ENCODE data around the gene TENM4. TPM values are rescaled to one million over a fixed set of nuclear protein-coding genes. Genes with fewer than 3 reads are reported as not detected.

TENM4 gene
- polyA plus RNA-seq, 1 of the 3 experiments (the other 2 are of a cell fraction): 16.7 TPM

DNA sequence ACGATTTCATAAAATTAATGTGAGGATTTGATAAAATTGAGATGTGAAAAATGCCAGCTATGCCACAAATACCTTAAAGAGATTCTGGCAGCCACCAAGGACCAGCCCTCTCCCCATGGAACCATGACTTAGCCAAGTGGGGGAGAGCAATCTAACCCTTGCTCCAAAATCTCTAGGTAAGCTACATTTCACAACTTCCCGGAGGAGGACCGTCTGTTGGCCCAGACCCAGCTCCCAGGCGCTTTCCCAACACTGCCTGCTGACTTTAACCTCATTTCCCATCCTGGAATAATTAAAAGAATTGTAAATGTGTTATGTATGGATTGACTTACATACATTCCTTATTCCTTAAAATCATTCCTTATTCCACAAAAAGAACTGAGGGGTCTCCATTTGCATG is 47.5 kb upstream of the TENM4 start:
- WGBS (ENCODE audit: low lambda C conversion rate): 76% methylated on average over 4 of the region's 4 CpGs
- H3K36me3 ChIP-seq (replicated peaks in 1 of 2; ENCODE audit: control insufficient read depth in 1 of 2, insufficient read depth in 2 of 2, low read length in 1 of 2): no peaks in the 10 kb centered on the region
- no peaks in the 10 kb centered on the region for H3K27me3 ChIP-seq (ENCODE audit: insufficient read depth)
- no peak overlapping the region for H3K27ac ChIP-seq (ENCODE audit: low read depth in 2 of 2, low read length in 1 of 2)
- H3K79me2 ChIP-seq (ENCODE audit: insufficient read depth): no peaks in the 10 kb centered on the region
- CTCF ChIA-PET: interaction anchor here (1.8 kb wide), 1 partner anchor 842 kb away, joined by 5 read pairs; no protein-coding TSS in a partner anchor
- H3K4me3 ChIP-seq (ENCODE audit: low read depth in 2 of 2, low read length in 1 of 2): no peak overlapping the region
- DNase-seq: no peak
- H2AFZ ChIP-seq (ENCODE audit: low read depth): no peak overlapping the region
- no peak overlapping the region for H3K4me2 ChIP-seq
- no peak overlapping the region for H3K9ac ChIP-seq
- TF ChIP-seq, protein P1, sequence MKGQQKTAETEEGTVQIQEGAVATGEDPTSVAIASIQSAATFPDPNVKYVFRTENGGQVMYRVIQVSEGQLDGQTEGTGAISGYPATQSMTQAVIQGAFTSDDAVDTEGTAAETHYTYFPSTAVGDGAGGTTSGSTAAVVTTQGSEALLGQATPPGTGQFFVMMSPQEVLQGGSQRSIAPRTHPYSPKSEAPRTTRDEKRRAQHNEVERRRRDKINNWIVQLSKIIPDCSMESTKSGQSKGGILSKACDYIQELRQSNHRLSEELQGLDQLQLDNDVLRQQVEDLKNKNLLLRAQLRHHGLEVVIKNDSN (IDR thresholded peaks at IDR 0.05; ENCODE audit: borderline replicate concordance, low read depth): no peak
- TF ChIP-seq, protein P2, sequence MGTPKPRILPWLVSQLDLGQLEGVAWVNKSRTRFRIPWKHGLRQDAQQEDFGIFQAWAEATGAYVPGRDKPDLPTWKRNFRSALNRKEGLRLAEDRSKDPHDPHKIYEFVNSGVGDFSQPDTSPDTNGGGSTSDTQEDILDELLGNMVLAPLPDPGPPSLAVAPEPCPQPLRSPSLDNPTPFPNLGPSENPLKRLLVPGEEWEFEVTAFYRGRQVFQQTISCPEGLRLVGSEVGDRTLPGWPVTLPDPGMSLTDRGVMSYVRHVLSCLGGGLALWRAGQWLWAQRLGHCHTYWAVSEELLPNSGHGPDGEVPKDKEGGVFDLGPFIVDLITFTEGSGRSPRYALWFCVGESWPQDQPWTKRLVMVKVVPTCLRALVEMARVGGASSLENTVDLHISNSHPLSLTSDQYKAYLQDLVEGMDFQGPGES (IDR thresholded peaks at IDR 0.05; ENCODE audit: low read depth, low read length): no peak
- TF ChIP-seq GABPA (IDR thresholded peaks at IDR 0.05; ENCODE audit: low read depth) (no peak), RFX5 (IDR thresholded peaks at IDR 0.05; ENCODE audit: low read length) (no peak), FOXJ3 (CRISPR knock-in tag; IDR thresholded peaks at IDR 0.05) (no peak)
- TF ChIP-seq, protein P3, sequence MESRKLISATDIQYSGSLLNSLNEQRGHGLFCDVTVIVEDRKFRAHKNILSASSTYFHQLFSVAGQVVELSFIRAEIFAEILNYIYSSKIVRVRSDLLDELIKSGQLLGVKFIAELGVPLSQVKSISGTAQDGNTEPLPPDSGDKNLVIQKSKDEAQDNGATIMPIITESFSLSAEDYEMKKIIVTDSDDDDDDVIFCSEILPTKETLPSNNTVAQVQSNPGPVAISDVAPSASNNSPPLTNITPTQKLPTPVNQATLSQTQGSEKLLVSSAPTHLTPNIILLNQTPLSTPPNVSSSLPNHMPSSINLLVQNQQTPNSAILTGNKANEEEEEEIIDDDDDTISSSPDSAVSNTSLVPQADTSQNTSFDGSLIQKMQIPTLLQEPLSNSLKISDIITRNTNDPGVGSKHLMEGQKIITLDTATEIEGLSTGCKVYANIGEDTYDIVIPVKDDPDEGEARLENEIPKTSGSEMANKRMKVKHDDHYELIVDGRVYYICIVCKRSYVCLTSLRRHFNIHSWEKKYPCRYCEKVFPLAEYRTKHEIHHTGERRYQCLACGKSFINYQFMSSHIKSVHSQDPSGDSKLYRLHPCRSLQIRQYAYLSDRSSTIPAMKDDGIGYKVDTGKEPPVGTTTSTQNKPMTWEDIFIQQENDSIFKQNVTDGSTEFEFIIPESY (IDR thresholded peaks at IDR 0.05; ENCODE audit: borderline replicate concordance, low read depth): no peak
- H3F3A ChIP-seq (replicated peaks; ENCODE audit: insufficient read depth): no peaks in the 10 kb centered on the region
- no peaks in the 10 kb centered on the region for H3K9me2 ChIP-seq
- H3K9me3 ChIP-seq: no peaks in the 10 kb centered on the region
- peaks cover 0 to under 1% of the 10 kb centered on the region in 2 experiments; a peak in 1 of 4 replicates for H3K4me1 ChIP-seq (ENCODE audit: control insufficient read depth in 1 of 2, insufficient read depth in 2 of 2, low read depth in 1 of 2, low read length in 1 of 2)
- POLR2A ChIA-PET: no interaction called here
- no peaks in the 10 kb centered on the region for H4K20me1 ChIP-seq (ENCODE audit: insufficient read depth)

DNA sequence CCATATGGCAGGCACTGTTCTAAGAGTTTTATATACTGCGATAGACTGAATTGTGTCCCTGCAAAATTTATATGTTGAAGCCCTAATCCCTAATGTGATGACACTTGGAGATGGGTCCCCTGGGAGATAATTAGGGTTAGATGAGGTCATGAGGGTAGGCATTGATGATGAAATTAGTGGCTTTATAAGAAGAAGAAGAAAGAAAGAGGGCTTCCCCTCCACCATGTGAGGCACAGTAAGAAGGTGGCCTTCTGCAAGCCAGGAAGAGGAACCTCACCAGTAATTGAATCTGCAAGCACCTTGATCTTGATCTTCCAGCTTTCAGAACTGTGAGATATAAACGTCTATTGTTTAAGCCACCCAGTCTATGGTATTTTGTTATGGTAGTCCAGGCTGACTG is 46.6 kb upstream of the TENM4 start:
- Histone ChIP-seq H3K9me3 (no peaks in the 10 kb centered on the region), H3K27ac (ENCODE audit: low read depth in 2 of 2, low read length in 1 of 2) (no peak overlapping the region), H3K4me1 (ENCODE audit: control insufficient read depth in 1 of 2, insufficient read depth in 2 of 2, low read depth in 1 of 2, low read length in 1 of 2) (no peaks in the 10 kb centered on the region), H3F3A (replicated peaks; ENCODE audit: insufficient read depth) (no peaks in the 10 kb centered on the region), H3K9me2 (no peaks in the 10 kb centered on the region), H3K27me3 (ENCODE audit: insufficient read depth) (no peaks in the 10 kb centered on the region), H3K79me2 (ENCODE audit: insufficient read depth) (no peaks in the 10 kb centered on the region), H3K4me3 (ENCODE audit: low read depth in 2 of 2, low read length in 1 of 2) (no peak overlapping the region), H3K4me2 (no peak overlapping the region), H2AFZ (ENCODE audit: low read depth) (no peak overlapping the region), H4K20me1 (ENCODE audit: insufficient read depth) (no peaks in the 10 kb centered on the region), H3K36me3 (replicated peaks in 1 of 2; ENCODE audit: control insufficient read depth in 1 of 2, insufficient read depth in 2 of 2, low read length in 1 of 2) (no peaks in the 10 kb centered on the region), H3K9ac (no peak overlapping the region)
- ChIA-PET POLR2A (no interaction called here), CTCF (interaction anchor here (1.8 kb wide), 1 partner anchor 841 kb away, joined by 5 read pairs; no protein-coding TSS in a partner anchor)
- no peak for TF ChIP-seq ELF1 (IDR thresholded peaks at IDR 0.05)
- TF ChIP-seq NFIC (IDR thresholded peaks at IDR 0.05; ENCODE audit: borderline replicate concordance): no peak
- TF ChIP-seq JUND (IDR thresholded peaks at IDR 0.05): no peak
- no peak for TF ChIP-seq RFX5 (IDR thresholded peaks at IDR 0.05; ENCODE audit: low read length)
- TF ChIP-seq MEF2A (IDR thresholded peaks at IDR 0.05; ENCODE audit: borderline replicate concordance, low read depth): no peak
- no peak for TF ChIP-seq NRF1 (IDR thresholded peaks at IDR 0.05; ENCODE audit: low read depth, low read length)
- TF ChIP-seq RAD21 (IDR thresholded peaks at IDR 0.05; ENCODE audit: low read length): no peak
- TF ChIP-seq CHD2 (IDR thresholded peaks at IDR 0.05; ENCODE audit: low read length, partially characterized antibody): no peak
- TF ChIP-seq YY1 (IDR thresholded peaks at IDR 0.05; ENCODE audit: low read depth): no peak
- TF ChIP-seq SMC3 (IDR thresholded peaks at IDR 0.05; ENCODE audit: low read depth, low read length): no peak
- no peak for TF ChIP-seq GABPA (IDR thresholded peaks at IDR 0.05; ENCODE audit: low read depth)
- no peak for TF ChIP-seq POLR2AphosphoS5 (IDR thresholded peaks at IDR 0.05; ENCODE audit: low read depth, low read length)
- TF ChIP-seq, protein P4, sequence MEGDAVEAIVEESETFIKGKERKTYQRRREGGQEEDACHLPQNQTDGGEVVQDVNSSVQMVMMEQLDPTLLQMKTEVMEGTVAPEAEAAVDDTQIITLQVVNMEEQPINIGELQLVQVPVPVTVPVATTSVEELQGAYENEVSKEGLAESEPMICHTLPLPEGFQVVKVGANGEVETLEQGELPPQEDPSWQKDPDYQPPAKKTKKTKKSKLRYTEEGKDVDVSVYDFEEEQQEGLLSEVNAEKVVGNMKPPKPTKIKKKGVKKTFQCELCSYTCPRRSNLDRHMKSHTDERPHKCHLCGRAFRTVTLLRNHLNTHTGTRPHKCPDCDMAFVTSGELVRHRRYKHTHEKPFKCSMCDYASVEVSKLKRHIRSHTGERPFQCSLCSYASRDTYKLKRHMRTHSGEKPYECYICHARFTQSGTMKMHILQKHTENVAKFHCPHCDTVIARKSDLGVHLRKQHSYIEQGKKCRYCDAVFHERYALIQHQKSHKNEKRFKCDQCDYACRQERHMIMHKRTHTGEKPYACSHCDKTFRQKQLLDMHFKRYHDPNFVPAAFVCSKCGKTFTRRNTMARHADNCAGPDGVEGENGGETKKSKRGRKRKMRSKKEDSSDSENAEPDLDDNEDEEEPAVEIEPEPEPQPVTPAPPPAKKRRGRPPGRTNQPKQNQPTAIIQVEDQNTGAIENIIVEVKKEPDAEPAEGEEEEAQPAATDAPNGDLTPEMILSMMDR (IDR thresholded peaks at IDR 0.05): no peak
- 67% methylated on average over 2 of the region's 2 CpGs for WGBS (ENCODE audit: low lambda C conversion rate)
- DNase-seq: no peak

All from SK-N-SH (cell line).